AG04449 (cell line): ENCODE data around the gene FDX1.
"Not testable (repeated sequence)": the region's sequence is repeated elsewhere in the genome, so short reads cannot be mapped to it uniquely, and the experiment has no call there.

ENCODE experiments used
- CTCF ChIA-PET: fragments of 350-600 bp; formaldehyde crosslinking; extraction: SDS; loops from one replicate; lab custom pipeline; 2021; ENCODE audit warnings: antibody characterized with exemption; lab: Yijun Ruan, JAX
- POLR2A ChIA-PET: fragments of 400-600, 350-600 bp; formaldehyde crosslinking; extraction: SDS; loops from one replicate; lab custom pipeline; 2020; ENCODE audit warnings: antibody characterized with exemption, inconsistent platforms; lab: Yijun Ruan, JAX
- DNase-seq: peaks from one replicate; pipeline ENCODE4 v3.0.0-alpha.2; 2010; ENCODE audit warnings: low read depth, low spot score
- H3K4me3 ChIP-seq: 2 replicates; pipeline ENCODE4 v1.5.1; 2011; ENCODE audit warnings: low read depth, mild to moderate bottlenecking, control low read depth, low read length
- CTCF ChIP-seq: IDR thresholded peaks from one replicate; pipeline ENCODE4 v1.5.1; 2011; ENCODE audit warnings: mild to moderate bottlenecking, moderate library complexity, low read length, control low read depth, inconsistent platforms; ENCODE audit not compliant: insufficient read depth; ENCODE audit errors: missing control alignments

FDX1 gene

GRCh38 chr11:110407315-110407714, 22.4 kb upstream of the FDX1 start:
- DNase-seq, result no peak
- POLR2A ChIA-PET, result no interaction called here
- CTCF ChIA-PET, result interaction anchor here (1.2 kb wide), 1 partner anchor 207 kb away, joined by 3 read pairs; no protein-coding TSS in a partner anchor
- no peak for TF ChIP-seq CTCF
- no peak overlapping the region for H3K4me3 ChIP-seq

- no peak for TF ChIP-seq CTCF
- POLR2A ChIA-PET, result no interaction called here
- no peak overlapping the region for H3K4me3 ChIP-seq
- DNase-seq, result no peak
- CTCF ChIA-PET, result no interaction called here
Measured at GRCh38 chr11:110409174-110409573, 20.6 kb upstream of the FDX1 start.

- ChIA-PET CTCF (no interaction called here), POLR2A (no interaction called here)
- DNase-seq, result no peak
- TF ChIP-seq CTCF, result no peak
- no peak overlapping the region for H3K4me3 ChIP-seq
Measured at GRCh38 chr11:110410651-110411050, 19.1 kb upstream of the FDX1 start.

GRCh38 chr11:110415081-110415480, 14.7 kb upstream of the FDX1 start:
- ChIA-PET CTCF (interaction anchor here (1.5 to 2.3 kb wide), 3 partner anchors 11 to 38 kb away, joined by 3 to 13 read pairs (median 4); no protein-coding TSS in a partner anchor), POLR2A (no interaction called here)
- TF ChIP-seq CTCF, result no peak
- H3K4me3 ChIP-seq, result no peak overlapping the region
- DNase-seq, result no peak

- DNase-seq, CTCF ChIA-PET, H3K4me3 ChIP-seq, POLR2A ChIA-PET: not testable (repeated sequence)
Measured at GRCh38 chr11:110421658-110422057, 8.1 kb upstream of the FDX1 start.

GRCh38 chr11:110422306-110422905, 7.3 kb upstream of the FDX1 start:
- H3K4me3 ChIP-seq, result no peak overlapping the region
- ChIA-PET CTCF (no interaction called here), POLR2A (no interaction called here)
- TF ChIP-seq CTCF, result no peak
- no peak for DNase-seq
